ENCODE results near the gene PRCC. TPM values are rescaled to one million over a fixed set of nuclear protein-coding genes. Genes with fewer than 3 reads are reported as not detected.

Gene PRCC
- total RNA-seq, 1 donor from 2014 or later, result 56.0 TPM

GRCh38 chr1:156742801-156743200 lies 24.5 kb upstream of the PRCC start:
- no peak for DNase-seq (ENCODE audit: low read depth)
- TF ChIP-seq CTCF (IDR thresholded peaks at IDR 0.05; ENCODE audit: insufficient read depth, low read length, poor library complexity, severe bottlenecking), result no peak
- H3K4me3 ChIP-seq (ENCODE audit: low read depth, low read length), result no peak overlapping the region
- peaks cover 5% of the 10 kb centered on the region for H3K36me3 ChIP-seq (ENCODE audit: control insufficient read depth, insufficient read depth, low read length)
- no peaks in the 10 kb centered on the region for H3K27me3 ChIP-seq (ENCODE audit: control insufficient read depth, insufficient read depth, low read length)

GRCh38 chr1:156743367-156744302 lies 23.7 kb upstream of the PRCC start:
- H3K4me3 ChIP-seq (ENCODE audit: low read depth, low read length), result no peak overlapping the region
- H3K36me3 ChIP-seq (ENCODE audit: control insufficient read depth, insufficient read depth, low read length), result peaks cover 3% of the 10 kb centered on the region
- TF ChIP-seq CTCF (IDR thresholded peaks at IDR 0.05; ENCODE audit: insufficient read depth, low read length, poor library complexity, severe bottlenecking), result no peak
- no peak for DNase-seq (ENCODE audit: low read depth)
- no peaks in the 10 kb centered on the region for H3K27me3 ChIP-seq (ENCODE audit: control insufficient read depth, insufficient read depth, low read length)

- no peaks in the 10 kb centered on the region for H3K27me3 ChIP-seq (ENCODE audit: control insufficient read depth, insufficient read depth, low read length)
- H3K4me3 ChIP-seq (ENCODE audit: low read depth, low read length), result no peak overlapping the region
- TF ChIP-seq CTCF (IDR thresholded peaks at IDR 0.05; ENCODE audit: insufficient read depth, low read length, poor library complexity, severe bottlenecking), result no peak
- peaks cover 3% of the 10 kb centered on the region for H3K36me3 ChIP-seq (ENCODE audit: control insufficient read depth, insufficient read depth, low read length)
- no peak for DNase-seq (ENCODE audit: low read depth)
Observed at GRCh38 chr1:156744344-156744743, 23.0 kb upstream of the PRCC start.

GRCh38 chr1:156744786-156745419 lies 22.4 kb upstream of the PRCC start:
- DNase-seq (ENCODE audit: low read depth), result no peak
- peaks cover 3% of the 10 kb centered on the region for H3K36me3 ChIP-seq (ENCODE audit: control insufficient read depth, insufficient read depth, low read length)
- TF ChIP-seq CTCF (IDR thresholded peaks at IDR 0.05; ENCODE audit: insufficient read depth, low read length, poor library complexity, severe bottlenecking), result no peak
- no peak overlapping the region for H3K4me3 ChIP-seq (ENCODE audit: low read depth, low read length)
- no peaks in the 10 kb centered on the region for H3K27me3 ChIP-seq (ENCODE audit: control insufficient read depth, insufficient read depth, low read length)

- TF ChIP-seq CTCF (IDR thresholded peaks at IDR 0.05; ENCODE audit: insufficient read depth, low read length, poor library complexity, severe bottlenecking), result no peak
- DNase-seq (ENCODE audit: low read depth), result no peak
- Histone ChIP-seq H3K36me3 (ENCODE audit: control insufficient read depth, insufficient read depth, low read length) (peaks cover 3% of the 10 kb centered on the region), H3K4me3 (ENCODE audit: low read depth, low read length) (no peak overlapping the region), H3K27me3 (ENCODE audit: control insufficient read depth, insufficient read depth, low read length) (no peaks in the 10 kb centered on the region)
Observed at GRCh38 chr1:156745881-156746280, 21.5 kb upstream of the PRCC start.
